Measurements from ENCODE around the gene ADAD1.

The ADAD1 gene

GRCh38 chr4:122456231-122457116 lies 77.7 kb downstream of the ADAD1 start, which contains the start of gene IL2:
TSS of gene IL2 (minus strand) at chr4:122456725. CDS start at chr4:122456440, 285 bp downstream.
- DNase-seq (ENCODE audit: low read depth) = no peak

GRCh38 chr4:122458625-122459024 lies 79.8 kb downstream of the ADAD1 start:
- peak; percentile 8 for DNase-seq (ENCODE audit: low read depth)

GRCh38 chr4:122469457-122469856 lies 90.6 kb downstream of the ADAD1 start:
- no peak for DNase-seq (ENCODE audit: low read depth)

- DNase-seq (ENCODE audit: low read depth) = no peak
Measured at GRCh38 chr4:122475233-122475632, 96.4 kb downstream of the ADAD1 start.

- no peak for DNase-seq (ENCODE audit: low read depth)
Measured at GRCh38 chr4:122476126-122476525, 97.3 kb downstream of the ADAD1 start.

- no peak for DNase-seq (ENCODE audit: low read depth)
Measured at GRCh38 chr4:122476745-122477144, 97.9 kb downstream of the ADAD1 start.
